Measurements from ENCODE around the gene CTNNA3.
A peak's percentile ranks its signal among the peaks of the same experiment; 100 is the strongest.

CTNNA3 gene

DNA sequence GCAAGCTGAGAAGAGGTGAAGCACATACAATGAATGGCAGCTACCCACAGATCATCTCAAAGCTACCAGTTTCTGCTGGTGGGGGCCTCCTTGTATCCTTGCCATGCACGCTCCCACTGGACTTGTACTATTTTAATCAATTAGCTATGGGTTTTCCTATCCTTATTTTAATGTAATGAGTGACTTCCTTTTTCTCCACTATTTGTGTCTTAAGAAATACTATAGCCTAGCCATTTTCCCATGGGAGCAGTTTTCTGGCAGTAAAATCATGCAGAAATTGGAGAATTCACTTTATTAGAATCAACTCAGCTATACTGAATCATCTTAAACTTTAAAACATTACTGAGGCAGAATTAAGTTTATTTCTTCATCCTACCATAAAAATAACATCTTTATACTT, 73.5 kb downstream of the CTNNA3 start:
- Histone ChIP-seq H3K27me3 (ENCODE audit: control insufficient read depth, insufficient read depth, low read length) (no peaks in the 10 kb centered on the region), H3K4me3 (ENCODE audit: low read depth, low read length) (no peak overlapping the region), H3K4me1 (ENCODE audit: control insufficient read depth, insufficient read depth, low read length) (no peaks in the 10 kb centered on the region), H3K36me3 (ENCODE audit: control insufficient read depth, insufficient read depth, low read length) (no peaks in the 10 kb centered on the region), H3K9me3 (ENCODE audit: control insufficient read depth, insufficient read depth, low read depth, low read length) (no peaks in the 10 kb centered on the region), H3K9ac (ENCODE audit: low read length) (no peak overlapping the region), H3K27ac (ENCODE audit: low read depth, low read length) (no peak overlapping the region)

DNA sequence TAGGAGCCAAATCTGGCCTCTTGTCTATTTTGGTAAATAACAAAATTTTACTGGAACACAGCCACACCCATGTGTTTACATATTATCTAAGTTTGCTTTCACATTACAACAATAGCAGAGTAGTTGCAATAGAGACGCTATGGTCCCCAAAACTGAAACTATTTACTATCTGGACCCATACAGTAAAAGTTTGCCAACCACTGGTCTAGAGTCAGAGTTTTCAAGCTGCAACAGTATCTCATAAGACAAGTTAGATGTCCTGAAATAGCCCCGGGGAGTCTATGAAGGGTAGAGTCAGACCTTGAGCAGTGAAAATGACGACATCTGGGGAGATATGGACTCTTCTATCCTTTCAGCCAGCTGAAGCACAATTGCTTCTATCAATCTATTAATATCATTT, 74.2 kb downstream of the CTNNA3 start:
- Histone ChIP-seq H3K4me1 (ENCODE audit: control insufficient read depth, insufficient read depth, low read length) (no peaks in the 10 kb centered on the region), H3K9ac (ENCODE audit: low read length) (no peak overlapping the region), H3K4me3 (ENCODE audit: low read depth, low read length) (no peak overlapping the region), H3K27ac (ENCODE audit: low read depth, low read length) (no peak overlapping the region), H3K36me3 (ENCODE audit: control insufficient read depth, insufficient read depth, low read length) (no peaks in the 10 kb centered on the region), H3K27me3 (ENCODE audit: control insufficient read depth, insufficient read depth, low read length) (no peaks in the 10 kb centered on the region), H3K9me3 (ENCODE audit: control insufficient read depth, insufficient read depth, low read depth, low read length) (no peaks in the 10 kb centered on the region)

DNA sequence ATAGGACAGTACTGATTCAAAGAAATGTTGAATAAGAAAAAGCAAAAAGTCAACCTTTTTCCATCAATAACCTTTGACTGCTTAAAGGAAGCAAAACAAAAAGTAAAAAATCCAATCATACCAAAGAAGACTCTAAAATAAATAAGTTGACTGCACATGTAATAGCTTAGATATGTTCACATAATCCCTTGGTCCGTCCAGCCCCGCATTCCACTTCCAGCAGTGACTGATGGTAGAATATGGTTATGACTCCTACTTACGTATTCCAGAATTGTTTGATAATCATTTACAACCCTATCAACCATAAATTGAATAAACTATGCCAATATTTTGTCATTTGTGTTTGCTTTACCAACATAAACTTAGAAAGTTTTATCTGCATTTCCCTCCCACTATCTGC, 77.9 kb downstream of the CTNNA3 start:
- no peak overlapping the region for H3K9ac ChIP-seq (ENCODE audit: low read length)
- no peak overlapping the region for H3K27ac ChIP-seq (ENCODE audit: low read depth, low read length)
- H3K36me3 ChIP-seq (ENCODE audit: control insufficient read depth, insufficient read depth, low read length), result no peaks in the 10 kb centered on the region
- peaks cover 8% of the 10 kb centered on the region for H3K9me3 ChIP-seq (ENCODE audit: control insufficient read depth, insufficient read depth, low read depth, low read length)
- no peak overlapping the region for H3K4me3 ChIP-seq (ENCODE audit: low read depth, low read length)
- H3K27me3 ChIP-seq (ENCODE audit: control insufficient read depth, insufficient read depth, low read length), result no peaks in the 10 kb centered on the region
- no peaks in the 10 kb centered on the region for H3K4me1 ChIP-seq (ENCODE audit: control insufficient read depth, insufficient read depth, low read length)

DNA sequence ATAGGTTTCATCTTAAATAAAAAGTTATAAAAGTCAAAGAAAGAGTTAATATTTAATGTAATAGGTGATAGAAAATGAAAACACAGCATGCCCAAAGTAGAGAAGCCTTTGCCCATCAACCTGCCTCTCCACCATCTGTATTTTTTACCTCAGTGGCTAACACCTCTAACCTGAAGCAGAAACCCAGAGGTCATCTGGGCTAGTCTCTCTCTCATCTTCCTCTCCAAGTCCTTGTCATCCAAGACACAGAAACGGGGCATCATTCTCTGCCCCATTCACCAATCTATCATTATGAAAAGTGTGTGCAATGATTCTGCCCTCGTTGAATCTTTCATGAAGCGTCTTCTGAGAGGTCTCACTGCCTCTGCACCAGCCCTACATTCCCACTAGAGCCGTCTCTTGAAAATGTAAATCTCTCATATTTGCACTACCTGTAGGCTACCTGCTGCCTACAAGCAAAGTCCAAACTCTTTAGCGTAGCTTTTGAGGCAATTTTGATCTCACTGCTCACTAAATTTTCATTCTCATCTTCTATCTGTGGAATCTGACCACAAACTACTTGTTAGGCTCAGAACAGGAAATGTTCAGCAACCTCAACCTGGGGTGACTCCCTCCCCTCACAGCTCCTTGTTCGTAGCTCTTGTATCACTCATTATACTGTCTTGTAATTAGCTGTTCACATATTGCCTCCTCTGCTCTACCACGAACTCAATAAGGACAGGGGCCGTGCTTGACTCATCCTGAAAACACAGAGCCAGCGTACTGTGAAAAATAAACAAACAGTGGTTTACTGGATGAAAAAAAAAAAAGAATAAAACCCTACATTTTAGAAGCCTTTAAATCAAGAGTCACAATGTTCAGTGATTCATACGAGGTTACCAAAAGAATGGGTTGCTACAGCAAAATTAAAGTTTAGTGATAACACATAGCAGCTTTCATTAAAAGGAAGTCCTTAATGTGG, 83.1 kb downstream of the CTNNA3 start:
- peaks cover 16% of the 10 kb centered on the region for H3K4me1 ChIP-seq (ENCODE audit: control insufficient read depth, insufficient read depth, low read length)
- H3K36me3 ChIP-seq (ENCODE audit: control insufficient read depth, insufficient read depth, low read length), result no peaks in the 10 kb centered on the region
- H3K27me3 ChIP-seq (ENCODE audit: control insufficient read depth, insufficient read depth, low read length), result no peaks in the 10 kb centered on the region
- peaks cover 8% of the 10 kb centered on the region for H3K9me3 ChIP-seq (ENCODE audit: control insufficient read depth, insufficient read depth, low read depth, low read length)
- no peak overlapping the region for H3K9ac ChIP-seq (ENCODE audit: low read length)
- no peak overlapping the region for H3K4me3 ChIP-seq (ENCODE audit: low read depth, low read length)
- H3K27ac ChIP-seq (ENCODE audit: low read depth, low read length), result no peak overlapping the region

DNA sequence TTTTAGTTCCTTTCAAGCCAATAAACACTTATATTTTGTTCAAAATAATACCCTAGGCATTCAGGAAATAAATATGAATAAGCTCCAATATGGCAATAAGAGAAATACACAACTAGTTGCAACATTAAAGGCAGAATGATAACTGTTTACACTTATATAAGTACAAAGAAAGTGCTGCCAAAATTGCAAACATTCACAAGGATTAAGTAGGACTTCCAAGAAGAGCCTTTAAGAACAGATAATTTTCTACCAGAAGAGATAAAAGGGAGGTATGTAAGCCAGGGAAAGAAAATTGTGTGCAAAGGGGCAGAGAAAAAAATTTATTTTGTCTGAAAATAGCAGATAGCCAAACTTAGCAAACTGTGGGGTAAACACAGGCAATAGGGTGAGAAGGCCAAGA, 83.8 kb downstream of the CTNNA3 start:
- Histone ChIP-seq H3K9ac (ENCODE audit: low read length) (no peak overlapping the region), H3K27me3 (ENCODE audit: control insufficient read depth, insufficient read depth, low read length) (no peaks in the 10 kb centered on the region), H3K27ac (ENCODE audit: low read depth, low read length) (no peak overlapping the region), H3K9me3 (ENCODE audit: control insufficient read depth, insufficient read depth, low read depth, low read length) (peaks cover 8% of the 10 kb centered on the region), H3K4me1 (ENCODE audit: control insufficient read depth, insufficient read depth, low read length) (peaks cover 16% of the 10 kb centered on the region), H3K36me3 (ENCODE audit: control insufficient read depth, insufficient read depth, low read length) (no peaks in the 10 kb centered on the region), H3K4me3 (ENCODE audit: low read depth, low read length) (no peak overlapping the region)

DNA sequence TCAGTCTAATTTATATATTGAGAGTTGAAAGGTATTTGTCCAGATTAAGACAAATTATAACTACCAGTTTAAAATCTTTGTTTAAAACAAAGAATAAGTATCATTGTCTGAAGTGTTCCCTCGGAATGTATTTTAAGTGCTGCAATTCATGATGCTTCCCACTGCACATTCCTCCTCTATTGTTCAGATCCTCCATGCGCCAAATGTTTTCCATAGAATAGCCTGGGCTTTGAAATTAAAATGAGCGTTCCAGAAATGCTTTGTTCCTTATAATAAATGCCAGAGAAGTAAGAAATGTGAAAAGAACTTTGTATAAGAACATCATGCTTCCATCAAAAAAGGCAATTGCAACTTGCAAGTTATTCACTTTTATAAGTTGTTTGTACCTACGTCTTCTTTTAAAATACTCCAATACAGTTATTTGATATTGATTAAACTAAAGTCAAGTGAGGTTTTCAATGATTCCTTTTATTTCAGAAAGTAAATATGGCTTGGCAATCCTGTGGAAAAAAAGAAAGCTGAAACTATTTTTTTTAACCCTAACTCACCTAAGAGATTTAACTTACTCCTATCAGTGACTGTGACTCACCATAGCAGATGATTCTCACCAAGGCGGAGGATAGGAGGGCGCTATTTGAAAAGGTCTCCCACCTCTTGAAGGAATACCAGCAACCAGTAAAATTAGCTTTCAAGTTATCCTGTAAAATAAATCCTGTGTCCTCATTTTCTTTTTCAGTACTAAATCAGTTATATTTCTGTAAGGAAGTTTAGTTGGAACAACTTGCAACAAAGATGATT, 85.8 kb downstream of the CTNNA3 start:
- Histone ChIP-seq H3K4me3 (ENCODE audit: low read depth, low read length) (no peak overlapping the region; the same call in 1 of the 2 replicates), H3K9ac (ENCODE audit: low read length) (no peak overlapping the region), H3K4me1 (ENCODE audit: control insufficient read depth, insufficient read depth, low read length) (peaks cover 25% of the 10 kb centered on the region), H3K9me3 (ENCODE audit: control insufficient read depth, insufficient read depth, low read depth, low read length) (peaks cover 8% of the 10 kb centered on the region), H3K36me3 (ENCODE audit: control insufficient read depth, insufficient read depth, low read length) (no peaks in the 10 kb centered on the region), H3K27ac (ENCODE audit: low read depth, low read length) (peak overlapping the region; percentile 80; the same call in 1 of the 2 replicates), H3K27me3 (ENCODE audit: control insufficient read depth, insufficient read depth, low read length) (no peaks in the 10 kb centered on the region)

DNA sequence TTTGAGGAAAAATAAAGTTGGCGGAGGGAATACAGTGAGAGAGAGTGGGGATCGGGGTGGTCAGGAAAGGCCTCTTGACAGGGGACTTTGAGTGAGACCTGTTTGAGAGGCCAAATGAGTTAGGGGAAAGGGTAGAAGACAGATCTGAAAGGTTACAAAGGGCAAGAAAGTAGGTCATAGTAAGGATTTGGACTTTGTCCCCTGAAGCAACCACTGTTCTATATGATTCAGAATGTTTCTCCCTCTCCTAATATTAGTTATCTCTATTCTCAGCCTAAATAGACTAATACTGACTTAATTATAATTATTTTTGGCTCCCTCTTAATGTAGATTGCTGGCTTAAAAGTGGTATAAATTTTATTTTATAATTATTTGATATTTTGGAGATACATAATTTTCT, 88.0 kb downstream of the CTNNA3 start:
- H3K27ac ChIP-seq (ENCODE audit: low read depth, low read length), result no peak overlapping the region
- H3K9ac ChIP-seq (ENCODE audit: low read length), result no peak overlapping the region
- H3K36me3 ChIP-seq (ENCODE audit: control insufficient read depth, insufficient read depth, low read length), result no peaks in the 10 kb centered on the region
- H3K9me3 ChIP-seq (ENCODE audit: control insufficient read depth, insufficient read depth, low read depth, low read length), result no peaks in the 10 kb centered on the region
- no peak overlapping the region for H3K4me3 ChIP-seq (ENCODE audit: low read depth, low read length)
- peaks cover 25% of the 10 kb centered on the region for H3K4me1 ChIP-seq (ENCODE audit: control insufficient read depth, insufficient read depth, low read length)
- H3K27me3 ChIP-seq (ENCODE audit: control insufficient read depth, insufficient read depth, low read length), result no peaks in the 10 kb centered on the region

DNA sequence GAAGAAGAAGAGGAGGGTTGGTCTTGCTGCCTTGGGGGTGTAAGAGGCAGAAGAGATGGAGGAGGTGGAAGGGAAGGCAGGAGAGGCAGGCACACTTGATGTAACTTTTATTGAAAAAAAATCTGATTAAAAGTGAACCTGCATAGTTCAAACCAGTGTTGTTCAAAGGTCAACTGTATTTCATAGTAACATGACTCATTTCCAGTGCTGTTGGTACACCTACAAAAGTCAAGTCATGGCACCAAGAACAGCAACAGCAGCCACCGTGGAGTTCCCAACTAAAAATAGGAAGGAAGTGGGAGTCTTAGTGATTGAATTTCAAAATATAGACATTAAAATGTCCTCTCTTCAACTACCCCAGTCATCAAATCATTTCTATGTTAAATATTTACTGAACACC, 88.5 kb downstream of the CTNNA3 start:
- Histone ChIP-seq H3K4me3 (ENCODE audit: low read depth, low read length) (no peak overlapping the region), H3K27me3 (ENCODE audit: control insufficient read depth, insufficient read depth, low read length) (no peaks in the 10 kb centered on the region), H3K36me3 (ENCODE audit: control insufficient read depth, insufficient read depth, low read length) (no peaks in the 10 kb centered on the region), H3K27ac (ENCODE audit: low read depth, low read length) (no peak overlapping the region), H3K4me1 (ENCODE audit: control insufficient read depth, insufficient read depth, low read length) (peaks cover 25% of the 10 kb centered on the region), H3K9ac (ENCODE audit: low read length) (no peak overlapping the region), H3K9me3 (ENCODE audit: control insufficient read depth, insufficient read depth, low read depth, low read length) (no peaks in the 10 kb centered on the region)

DNA sequence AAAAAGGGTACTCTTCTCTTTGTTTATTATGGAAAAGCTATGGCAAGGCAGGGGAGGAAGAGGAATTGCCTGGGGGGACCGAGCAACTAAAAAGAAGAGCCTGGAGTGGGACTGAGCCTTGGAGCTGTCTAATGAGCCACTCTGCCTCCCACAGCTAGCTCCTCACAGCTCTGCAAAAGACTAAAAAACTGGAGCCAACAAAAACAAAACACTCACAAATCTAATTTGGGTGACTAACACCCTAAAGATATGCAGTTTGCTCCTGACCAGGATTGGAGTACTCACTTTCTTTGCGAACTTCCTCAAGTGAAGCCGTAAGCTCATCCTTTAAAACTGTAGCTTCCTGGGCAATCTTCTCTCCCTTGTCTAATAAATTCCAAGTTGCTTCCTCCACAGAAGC, 89.4 kb downstream of the CTNNA3 start:
- H3K9me3 ChIP-seq (ENCODE audit: control insufficient read depth, insufficient read depth, low read depth, low read length), result no peaks in the 10 kb centered on the region
- H3K27ac ChIP-seq (ENCODE audit: low read depth, low read length), result no peak overlapping the region; the same call in 1 of the 2 replicates
- H3K4me1 ChIP-seq (ENCODE audit: control insufficient read depth, insufficient read depth, low read length), result peaks cover 25% of the 10 kb centered on the region
- H3K27me3 ChIP-seq (ENCODE audit: control insufficient read depth, insufficient read depth, low read length), result no peaks in the 10 kb centered on the region
- no peaks in the 10 kb centered on the region for H3K36me3 ChIP-seq (ENCODE audit: control insufficient read depth, insufficient read depth, low read length)
- H3K9ac ChIP-seq (ENCODE audit: low read length), result no peak overlapping the region
- no peak overlapping the region for H3K4me3 ChIP-seq (ENCODE audit: low read depth, low read length)

DNA sequence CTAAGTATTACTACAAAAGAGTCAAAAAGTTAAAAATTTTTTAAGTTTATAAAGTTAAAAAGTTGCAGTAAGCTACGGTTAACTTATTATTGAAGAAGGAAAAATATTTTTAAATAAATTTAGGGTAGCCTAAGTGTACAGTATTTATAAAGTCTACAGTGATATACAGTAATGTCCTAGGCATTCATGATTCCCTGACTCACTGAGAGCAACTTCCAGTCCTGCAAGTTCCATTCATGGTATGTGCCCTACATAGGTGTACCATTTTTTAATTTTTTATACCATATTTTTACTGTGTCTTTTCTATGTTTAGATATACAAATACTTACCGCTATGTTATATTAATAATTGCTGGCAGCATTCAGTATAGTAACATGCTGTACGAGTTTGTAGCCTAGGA, 92.3 kb downstream of the CTNNA3 start:
- Histone ChIP-seq H3K27me3 (ENCODE audit: control insufficient read depth, insufficient read depth, low read length) (no peaks in the 10 kb centered on the region), H3K9ac (ENCODE audit: low read length) (no peak overlapping the region), H3K27ac (ENCODE audit: low read depth, low read length) (no peak overlapping the region), H3K9me3 (ENCODE audit: control insufficient read depth, insufficient read depth, low read depth, low read length) (no peaks in the 10 kb centered on the region), H3K4me1 (ENCODE audit: control insufficient read depth, insufficient read depth, low read length) (peaks cover 9% of the 10 kb centered on the region), H3K36me3 (ENCODE audit: control insufficient read depth, insufficient read depth, low read length) (no peaks in the 10 kb centered on the region), H3K4me3 (ENCODE audit: low read depth, low read length) (no peak overlapping the region)

DNA sequence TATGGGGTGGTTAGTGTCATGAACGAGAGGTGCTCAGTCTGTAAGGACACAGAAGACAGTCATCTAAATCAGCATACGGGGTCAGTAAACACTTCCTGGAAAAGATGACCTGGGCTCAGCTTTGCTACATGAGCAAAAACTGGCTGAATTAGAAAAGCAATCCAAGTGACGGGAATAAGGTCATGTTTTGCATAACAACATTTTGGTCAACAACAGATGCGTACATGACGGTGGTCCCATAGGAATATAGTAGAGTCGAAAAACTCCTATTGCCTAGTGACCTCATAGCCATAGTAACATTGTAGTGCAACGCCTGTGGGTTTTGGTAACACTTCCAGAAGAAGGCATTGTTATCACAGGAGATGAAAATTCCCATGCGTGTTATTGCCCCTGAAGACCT, 92.9 kb downstream of the CTNNA3 start:
- H3K27ac ChIP-seq (ENCODE audit: low read depth, low read length), result no peak overlapping the region
- H3K9ac ChIP-seq (ENCODE audit: low read length), result no peak overlapping the region
- no peaks in the 10 kb centered on the region for H3K36me3 ChIP-seq (ENCODE audit: control insufficient read depth, insufficient read depth, low read length)
- H3K4me3 ChIP-seq (ENCODE audit: low read depth, low read length), result no peak overlapping the region
- H3K9me3 ChIP-seq (ENCODE audit: control insufficient read depth, insufficient read depth, low read depth, low read length), result no peaks in the 10 kb centered on the region
- no peaks in the 10 kb centered on the region for H3K27me3 ChIP-seq (ENCODE audit: control insufficient read depth, insufficient read depth, low read length)
- peaks cover 9% of the 10 kb centered on the region for H3K4me1 ChIP-seq (ENCODE audit: control insufficient read depth, insufficient read depth, low read length)

Measured in HUES6 (cell line).